Stimulated activated CD4-positive, alpha-beta T cell treated with anti-CD3 and anti-CD28 coated beads, Interleukin-12 subunit alpha, Interleukin-12 subunit beta, amount 100 ng/mL, for 4 hours (primary cell): ENCODE data around the gene FAM162B.
"Not testable (repeated sequence)": the region's sequence is repeated elsewhere in the genome, so short reads cannot be mapped to it uniquely, and the experiment has no call there.

Experiments used
- DNase-seq: peaks from one replicate; pipeline ENCODE4 v3.0.0-alpha.2; 2020

Gene FAM162B

GRCh38 chr6:116714761-116715160 is 50.8 kb downstream of the FAM162B start:
- DNase-seq = no peak

- DNase-seq = no peak
These were observed 51.2 kb downstream of the FAM162B start for GRCh38 chr6:116714296-116714695.

- DNase-seq = no peak
These were observed 59.6 kb downstream of the FAM162B start for GRCh38 chr6:116705917-116706316.

- not testable (repeated sequence) for DNase-seq
These were observed 61.6 kb downstream of the FAM162B start for GRCh38 chr6:116703888-116704287.
